ENCODE data around the gene IP6K1.
"Not testable (repeated sequence)": the region's sequence is repeated elsewhere in the genome, so short reads cannot be mapped to it uniquely, and the experiment has no call there.

IP6K1 gene

DNA sequence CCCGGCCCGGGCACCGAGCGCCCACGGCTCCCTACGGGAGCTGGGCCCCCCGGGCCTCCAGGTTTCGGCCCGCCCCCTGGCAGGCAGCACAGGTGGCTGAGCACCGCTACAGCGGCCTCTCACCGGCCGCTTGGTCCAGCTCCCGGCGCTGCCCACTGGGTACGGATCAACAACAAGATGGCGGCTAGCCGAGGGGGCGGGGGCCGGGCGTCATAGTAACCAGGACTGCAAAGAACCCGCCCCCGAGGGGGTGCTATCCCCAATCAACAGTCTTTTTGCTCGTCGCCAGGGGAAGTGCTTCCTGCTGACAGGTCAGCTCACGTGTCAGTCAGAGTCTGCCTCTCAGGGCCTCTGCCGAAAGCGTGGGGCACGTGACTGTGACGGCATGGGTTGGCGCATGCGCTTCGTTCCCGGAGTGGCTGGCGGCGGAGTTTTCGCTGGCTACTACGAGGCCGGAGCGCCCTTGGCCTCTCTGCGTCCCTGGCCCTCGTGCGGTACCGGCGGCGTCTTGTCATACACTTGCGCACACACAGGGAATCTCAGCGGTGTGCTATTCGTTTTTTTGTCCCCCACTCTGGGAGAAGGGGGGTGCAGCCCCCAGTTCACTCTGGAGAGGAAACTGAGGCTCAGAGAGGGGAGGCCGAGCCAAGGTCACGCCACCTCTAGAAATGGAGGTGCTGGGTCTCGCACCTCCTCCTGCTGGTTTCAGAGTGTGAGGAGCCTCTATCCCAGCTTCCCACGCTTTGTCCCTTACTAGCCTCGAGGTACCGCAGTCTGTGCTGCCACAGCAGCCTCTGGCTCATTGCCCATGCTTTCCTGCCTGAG, at the start of gene IP6K1:
Gene IP6K1 (minus strand): TSS at position 186 of the 825 bp plus-strand sequence. CDS start 38,502 bp downstream, outside the sequence.
- DNase-seq, result peak; percentile 96

- no peak for DNase-seq
Measured at GRCh38 chr3:49831341-49831740, 45.0 kb upstream of the IP6K1 start.

DNA sequence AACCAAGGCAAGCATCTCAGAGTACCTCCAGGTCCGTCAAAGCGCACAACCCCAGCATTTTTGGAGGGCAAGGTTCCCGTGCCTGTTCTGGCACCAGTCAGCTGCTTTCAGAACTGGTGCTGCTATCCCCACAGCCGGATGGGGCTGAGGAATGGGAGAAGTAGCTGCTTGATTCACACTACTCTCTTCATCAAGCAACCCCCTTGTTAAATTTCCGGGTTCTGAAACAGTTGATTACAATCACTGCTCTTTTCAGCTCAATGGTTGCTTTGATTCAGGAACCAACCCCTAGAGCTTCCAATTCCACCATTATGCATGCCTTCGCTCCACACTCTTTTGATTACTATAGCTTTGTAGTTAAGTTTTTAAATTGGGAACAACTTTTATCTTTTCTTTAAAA, 39.7 kb upstream of the IP6K1 start:
- DNase-seq, result no peak

DNA sequence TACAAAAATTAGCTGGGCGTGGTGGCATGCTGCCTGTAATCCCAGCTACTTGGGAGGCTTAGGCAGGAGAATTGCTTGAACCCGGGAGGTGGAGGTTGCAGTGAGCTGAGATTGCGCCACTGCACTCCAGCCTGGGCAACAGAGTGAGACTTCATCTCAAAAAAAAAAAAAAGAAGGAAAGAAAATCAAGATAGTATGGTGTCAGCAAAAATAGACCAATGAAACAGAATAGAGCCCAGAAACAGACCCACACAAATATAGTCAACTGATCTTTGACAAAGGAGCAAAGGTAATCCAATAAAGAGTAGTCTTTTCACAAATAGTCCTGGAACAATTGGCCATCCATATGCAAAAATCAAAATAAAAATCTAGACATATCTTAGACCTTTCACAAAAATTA, 36.8 kb upstream of the IP6K1 start:
- DNase-seq, result not testable (repeated sequence)

- DNase-seq, result no peak
Measured at GRCh38 chr3:49813497-49814174, 27.3 kb upstream of the IP6K1 start, which contains the start of gene UBA7. TSS of gene UBA7 (minus strand) at chr3:49813953. CDS start at chr3:49813787, 166 bp downstream.

DNA sequence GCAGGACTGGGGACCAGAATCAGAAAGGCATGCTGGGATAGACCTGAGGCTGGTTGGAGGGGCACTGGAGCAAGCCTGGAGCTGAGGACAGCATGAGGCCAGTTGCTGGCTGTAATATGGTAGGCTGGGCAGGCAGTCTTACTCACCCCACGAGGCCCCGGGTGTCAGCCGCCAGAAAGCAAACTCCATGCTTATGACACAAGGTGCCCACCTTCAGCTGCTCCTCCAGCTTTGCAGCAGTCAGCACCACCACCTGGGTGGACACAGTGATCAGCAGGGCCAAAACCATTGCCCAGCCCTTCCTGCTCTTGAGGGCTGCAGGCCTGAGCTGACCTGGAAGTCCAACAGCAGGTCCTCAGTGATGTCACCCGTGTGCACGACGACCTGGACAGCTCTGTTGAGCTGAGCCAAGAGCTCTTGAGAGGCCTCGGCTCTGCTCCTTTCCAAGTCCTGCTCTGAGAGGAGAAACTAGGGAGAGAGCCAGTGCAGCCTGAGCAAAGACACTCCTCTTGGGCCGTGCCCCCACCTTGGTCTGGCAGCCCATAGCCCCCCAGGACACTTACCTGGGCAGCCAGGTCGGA, 26.7 kb upstream of the IP6K1 start:
- DNase-seq, result no peak

DNA sequence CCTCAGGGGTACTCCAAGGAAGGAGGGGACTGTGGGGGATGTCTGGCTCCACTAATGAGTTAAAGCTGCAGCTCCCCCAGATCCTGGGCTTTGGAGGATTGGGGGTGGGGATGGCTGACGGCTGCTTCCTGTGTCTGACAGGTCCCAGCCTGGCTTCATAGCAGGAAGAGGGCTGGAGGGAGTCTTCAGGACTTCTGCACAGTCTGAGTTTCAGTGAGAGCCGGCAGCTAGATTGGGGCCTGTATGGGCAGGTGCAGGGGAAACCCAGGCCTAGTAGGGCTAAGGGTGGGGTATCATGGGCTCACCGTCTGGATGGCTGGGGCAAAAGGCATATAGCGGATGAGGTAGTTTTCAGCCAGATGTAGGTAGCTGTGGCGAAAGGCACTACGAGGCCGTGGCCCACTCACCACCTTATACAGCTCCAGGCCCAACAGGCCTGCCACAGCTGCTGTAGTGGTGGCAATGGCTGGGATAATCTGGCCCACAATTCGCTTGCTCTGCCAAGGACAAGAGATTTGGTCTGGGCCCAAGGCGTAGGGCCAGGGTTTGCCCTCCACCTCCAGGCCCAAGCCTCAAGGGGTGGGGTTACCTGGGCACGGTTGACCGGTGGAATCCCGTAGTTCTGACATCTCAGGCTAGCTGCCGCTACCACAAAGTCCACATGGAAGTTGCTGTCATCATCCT, 21.2 kb upstream of the IP6K1 start:
- DNase-seq, result no peak

GRCh38 chr3:49806850-49807249, 20.5 kb upstream of the IP6K1 start:
- DNase-seq, result no peak

DNA sequence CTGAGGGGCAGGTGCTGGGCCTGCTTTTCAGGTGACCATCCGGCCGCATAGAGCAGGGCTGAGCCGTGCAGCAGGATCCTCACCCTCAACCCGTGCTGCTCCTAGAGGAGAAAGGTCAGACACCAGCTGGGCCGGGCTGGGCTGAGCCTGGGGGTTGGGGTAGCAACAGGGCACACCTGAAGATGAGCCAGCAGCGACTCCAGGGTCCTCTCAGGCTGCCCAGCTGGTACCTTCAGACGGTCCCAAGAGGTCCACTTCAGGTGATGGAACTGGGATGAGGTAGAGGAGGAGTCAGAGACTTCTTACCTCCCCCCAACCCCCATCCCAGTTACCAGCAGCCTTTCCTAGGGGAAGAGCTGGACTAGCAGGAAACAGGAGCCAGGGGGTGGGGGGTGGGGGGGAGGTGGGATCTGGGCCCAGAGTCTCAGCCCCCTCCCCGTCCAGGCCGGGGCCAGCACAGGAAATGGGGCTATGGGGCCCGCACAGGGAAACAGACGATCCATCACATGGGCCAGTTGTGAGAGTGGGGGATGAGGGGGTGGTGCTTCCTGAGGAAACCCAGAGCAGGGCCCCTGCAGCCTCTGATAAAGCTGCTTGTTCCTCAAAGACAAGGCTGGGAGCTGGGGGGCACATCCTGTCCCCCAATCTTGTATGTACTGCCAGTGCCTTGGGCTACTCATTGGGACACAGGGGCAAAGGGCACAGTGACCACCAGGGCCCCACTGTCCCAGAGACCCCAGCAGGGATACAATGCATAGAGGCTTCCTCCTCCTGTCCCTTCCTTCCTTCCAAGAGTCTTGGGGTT, 19.8 kb upstream of the IP6K1 start:
- DNase-seq, result no peak

DNA sequence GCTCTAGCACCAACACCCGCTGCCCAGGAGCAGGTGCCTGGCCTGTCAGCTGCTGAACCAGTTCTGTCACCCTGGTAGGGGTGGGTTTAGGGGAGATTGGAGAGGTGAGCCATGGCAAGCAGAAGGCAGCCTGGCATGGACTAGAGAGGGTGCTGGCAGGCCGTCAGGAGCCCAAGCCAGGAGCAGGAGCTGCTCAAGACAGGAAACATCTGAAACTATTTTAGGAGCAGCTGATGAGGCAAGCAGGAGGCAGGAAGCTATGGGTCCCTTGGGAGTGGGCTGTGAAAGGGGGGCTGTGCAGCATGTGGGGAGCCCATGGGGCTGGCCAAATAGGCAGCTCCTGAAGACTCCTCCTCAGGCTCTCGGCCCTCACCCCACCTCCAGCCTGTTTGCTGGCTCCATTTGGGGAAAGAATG, 19.0 kb upstream of the IP6K1 start:
- DNase-seq, result peak; percentile 40

- DNase-seq, result no peak
Measured at GRCh38 chr3:49804141-49805041, 18.0 kb upstream of the IP6K1 start.

GRCh38 chr3:49803465-49804140, 17.3 kb upstream of the IP6K1 start:
- peak; percentile 67 for DNase-seq

DNA sequence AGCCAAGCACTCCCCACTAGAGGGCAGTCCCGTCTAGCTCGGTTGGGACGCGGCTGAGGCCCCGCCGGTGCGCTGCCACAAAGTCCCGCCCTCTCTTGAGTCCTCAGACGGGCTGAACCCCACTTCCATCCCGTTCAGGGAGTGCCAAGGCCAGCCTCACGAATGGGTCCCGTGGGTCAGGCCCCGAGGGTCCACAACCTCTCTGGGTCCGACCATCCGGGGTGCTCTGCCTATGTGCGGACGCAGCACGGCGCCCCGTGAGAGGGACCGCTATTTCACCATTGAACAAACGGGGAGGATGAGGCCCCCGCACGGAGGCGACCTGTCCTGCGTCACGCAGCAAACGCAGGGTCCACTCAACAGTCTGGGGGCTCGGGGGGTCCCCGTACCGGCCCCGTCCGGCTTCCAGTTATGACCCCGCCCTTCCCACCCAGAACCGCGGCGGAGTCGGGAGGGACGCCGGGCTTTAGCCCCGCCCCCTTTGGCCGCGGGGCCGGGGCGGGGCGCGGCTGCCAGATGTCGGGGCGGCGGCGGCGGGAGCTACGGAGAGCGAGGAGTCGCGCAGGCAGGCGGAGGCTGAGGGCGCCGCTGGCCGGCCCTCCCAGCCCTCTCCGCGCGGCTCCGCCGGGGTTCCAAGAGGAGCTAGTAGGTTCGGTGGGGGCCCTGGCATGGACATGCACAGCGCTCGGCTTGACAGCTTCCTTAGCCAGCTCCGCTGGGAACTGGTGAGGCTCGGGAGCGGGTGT, 16.6 kb upstream of the IP6K1 start, which contains the start of gene INKA1:
Gene INKA1 (plus strand): TSS at position 543 of the 746 bp plus-strand sequence. CDS start 132 bp downstream, at position 675.
- peak; percentile 51 for DNase-seq

DNA sequence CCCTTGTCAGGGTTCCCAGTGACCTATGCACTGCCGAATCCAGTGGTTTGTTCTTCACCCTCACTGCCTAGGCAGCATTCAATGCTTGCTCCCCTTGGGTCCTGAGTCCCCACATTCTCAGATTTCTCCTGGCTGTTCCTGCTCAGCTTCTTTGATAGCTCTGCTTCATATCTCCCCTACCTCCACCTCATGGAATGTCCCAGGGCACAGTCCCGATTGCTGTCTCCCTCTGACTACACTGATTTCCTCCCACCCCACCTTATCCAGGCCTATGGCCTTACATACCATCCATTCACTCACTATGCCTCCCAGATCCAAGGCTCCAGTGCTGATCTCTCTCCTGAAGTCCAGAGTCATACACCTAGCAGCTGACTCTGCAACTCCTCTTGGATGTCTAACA, 14.8 kb upstream of the IP6K1 start:
- no peak for DNase-seq

- no peak for DNase-seq
Measured at GRCh38 chr3:49799761-49800160, 13.4 kb upstream of the IP6K1 start, which contains the start of gene CDHR4. TSS of gene CDHR4 (minus strand) at chr3:49799873. CDS start at chr3:49799812, 61 bp downstream.

GRCh38 chr3:49799105-49799504, 12.8 kb upstream of the IP6K1 start:
- DNase-seq, result no peak

GRCh38 chr3:49794926-49795905, 8.9 kb upstream of the IP6K1 start:
- no peak for DNase-seq

- no peak for DNase-seq
Measured at GRCh38 chr3:49794431-49794830, 8.1 kb upstream of the IP6K1 start.

All from DMS 273 treated with DMSO at 0.1 percent for 48 hours (cell line).